ENCODE measurements around the gene LRRC18. TPM values are rescaled to one million over a fixed set of nuclear protein-coding genes. Genes with fewer than 3 reads are reported as not detected.

Gene LRRC18
- total RNA-seq, 1 experiment from 2014 or later, result not detected

DNA sequence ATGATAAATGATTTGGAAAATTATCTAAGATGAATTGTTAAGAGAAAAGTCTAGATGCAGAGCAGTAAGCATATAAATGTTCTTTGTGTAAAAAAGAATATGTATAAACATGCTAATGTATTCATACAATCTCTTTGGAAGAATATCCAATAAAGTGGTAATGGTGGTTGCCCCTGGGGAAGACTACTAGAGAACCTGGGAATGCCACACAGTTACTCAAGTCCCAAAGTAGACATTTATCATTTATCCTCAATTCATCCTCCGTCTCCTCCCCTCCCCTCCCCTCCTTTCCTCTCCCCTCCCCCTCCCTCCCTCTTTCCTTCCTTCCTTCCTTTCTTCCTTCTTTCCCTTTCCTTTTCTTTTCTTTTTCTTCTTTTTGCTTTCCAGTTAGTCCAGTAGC, 51.7 kb downstream of the LRRC18 start:
- RAD21 ChIA-PET (ENCODE audit: low non-redundant PET in 1 of 2, low total read pairs in 2 of 2, uncharacterized antibody in 2 of 2, unreplicated experiment in 2 of 2), result no interaction called here
- ATAC-seq, result no peak
- Histone ChIP-seq H3K27me3 (ENCODE audit: insufficient read depth, low read length) (peaks cover 35% of the 10 kb centered on the region; the same call in 1 of the 2 replicates), H2AFZ (ENCODE audit: low read depth, low read length, poor library complexity, severe bottlenecking) (no peak overlapping the region), H3K36me3 (ENCODE audit: control insufficient read depth in 1 of 2, insufficient read depth in 2 of 2, low read length in 2 of 2) (no peaks in the 10 kb centered on the region), H3K9me2 (ENCODE audit: insufficient read depth) (no peaks in the 10 kb centered on the region), H3K27ac (ENCODE audit: low read depth, low read length) (no peak overlapping the region), H3K9ac (ENCODE audit: low read length) (no peak overlapping the region), H4K20me1 (ENCODE audit: insufficient read depth) (no peaks in the 10 kb centered on the region), H3K79me2 (ENCODE audit: insufficient read depth, low read length) (no peaks in the 10 kb centered on the region), H3K4me2 (ENCODE audit: low read length) (no peak overlapping the region), H3K9me3 (ENCODE audit: control insufficient read depth in 1 of 2, insufficient read depth in 1 of 2, low read depth in 1 of 2, low read length in 2 of 2) (no peaks in the 10 kb centered on the region), H3K4me1 (ENCODE audit: control insufficient read depth in 1 of 2, insufficient read depth in 2 of 2, low read length in 2 of 2) (no peaks in the 10 kb centered on the region), H3K4me3 (replicated peaks in 1 of 2; ENCODE audit: low read depth in 1 of 2, low read length in 2 of 2) (no peak overlapping the region)
- intact Hi-C loops (cut with micrococcal nuclease), result no loop called here
- BruUV-seq (replicated peaks), result no TSS peak
- CTCF ChIA-PET, result no interaction called here
- TF ChIP-seq ELF1 (IDR thresholded peaks at IDR 0.05; ENCODE audit: borderline replicate concordance, low read depth), result no peak
- no peak for TF ChIP-seq POLR2AphosphoS5 (IDR thresholded peaks at IDR 0.05; ENCODE audit: low read depth, low read length)
- no peak for TF ChIP-seq SRF (IDR thresholded peaks at IDR 0.05; ENCODE audit: low read depth)
- TF ChIP-seq, protein P1, sequence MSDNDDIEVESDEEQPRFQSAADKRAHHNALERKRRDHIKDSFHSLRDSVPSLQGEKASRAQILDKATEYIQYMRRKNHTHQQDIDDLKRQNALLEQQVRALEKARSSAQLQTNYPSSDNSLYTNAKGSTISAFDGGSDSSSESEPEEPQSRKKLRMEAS (IDR thresholded peaks at IDR 0.05), result no peak
- no peak for TF ChIP-seq EZH2 (IDR thresholded peaks at IDR 0.05)
- no peak for TF ChIP-seq ZFX (IDR thresholded peaks at IDR 0.05)
- no peak for TF ChIP-seq ZBTB33 (IDR thresholded peaks at IDR 0.05; ENCODE audit: extremely low read depth, insufficient replicate concordance, low read length)
- no peak for TF ChIP-seq TCF7L2 (IDR thresholded peaks at IDR 0.05; ENCODE audit: borderline replicate concordance, extremely low read depth, insufficient read depth, insufficient read length)
- no peak for TF ChIP-seq CEBPB (IDR thresholded peaks at IDR 0.05; ENCODE audit: low read depth)
- no peak for TF ChIP-seq SIN3A (IDR thresholded peaks at IDR 0.05; ENCODE audit: low read depth)
- TF ChIP-seq CTCF (IDR thresholded peaks at IDR 0.05 in 2 of 3, conservative IDR thresholded peaks at IDR 0.05 in 1 of 3; ENCODE audit: borderline replicate concordance in 1 of 3, insufficient read depth in 1 of 3, low read depth in 2 of 3, low read length in 2 of 3), result no peak
- no peak for TF ChIP-seq REST (IDR thresholded peaks at IDR 0.05; ENCODE audit: low read depth)
- TF ChIP-seq SP1 (IDR thresholded peaks at IDR 0.05; ENCODE audit: low read depth), result no peak
- TF ChIP-seq JUND (IDR thresholded peaks at IDR 0.05), result no peak
- TF ChIP-seq CBX3 (IDR thresholded peaks at IDR 0.05; ENCODE audit: low read depth), result no peak
- no peak for TF ChIP-seq FOSL1 (IDR thresholded peaks at IDR 0.05; ENCODE audit: low read depth)
- TF ChIP-seq RAD21 (IDR thresholded peaks at IDR 0.05; ENCODE audit: low read depth), result no peak
- TF ChIP-seq ATF3 (IDR thresholded peaks at IDR 0.05), result no peak
- POLR2A ChIA-PET, result no interaction called here
- no peak for DNase-seq (ENCODE audit: low read depth, low spot score)

Measured in HCT116 (cell line).